ENCODE results near the gene PCTP.

PCTP gene

DNA sequence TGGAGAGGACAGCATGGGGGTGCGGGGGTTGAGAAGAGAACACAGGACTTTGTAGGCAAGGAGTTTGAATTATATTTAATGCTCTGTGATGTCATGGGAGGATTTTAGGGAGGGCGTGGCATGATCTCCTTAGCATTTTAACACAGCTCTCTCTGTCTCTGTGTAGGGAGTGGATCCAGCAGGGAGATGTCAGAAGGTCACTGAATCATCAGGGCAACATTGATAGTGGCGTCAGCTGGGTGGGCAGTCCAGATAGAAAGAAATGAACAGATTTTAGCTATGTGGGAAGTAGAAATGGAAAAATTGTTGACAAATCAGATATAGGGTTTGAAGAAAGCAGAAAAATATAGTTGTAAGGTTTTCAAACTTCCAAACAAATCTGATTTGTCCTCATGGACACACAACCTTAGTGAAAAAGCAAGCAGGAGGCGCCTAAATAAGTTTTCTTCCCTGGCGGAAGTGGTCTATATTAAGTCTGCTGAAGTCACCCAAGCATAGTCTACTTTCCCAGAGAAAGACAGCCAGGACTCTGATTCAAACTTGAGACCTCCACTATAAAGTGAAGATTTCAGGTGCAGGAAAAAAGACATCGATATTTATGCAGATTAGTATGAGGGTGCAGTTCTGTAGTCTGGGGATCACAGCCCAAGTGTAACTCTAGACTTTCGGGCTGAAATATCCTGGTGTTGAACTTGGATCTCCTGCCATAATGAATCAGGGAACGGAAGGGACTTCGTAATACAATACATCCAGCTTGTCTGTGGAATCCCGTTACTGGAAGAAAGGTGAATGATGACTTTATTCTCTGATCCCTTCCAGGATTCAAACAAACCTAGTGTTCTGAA is 10.1 kb upstream of the PCTP start:
- no peak for DNase-seq (ENCODE audit: extremely low spot score)
- TF ChIP-seq, protein P1, sequence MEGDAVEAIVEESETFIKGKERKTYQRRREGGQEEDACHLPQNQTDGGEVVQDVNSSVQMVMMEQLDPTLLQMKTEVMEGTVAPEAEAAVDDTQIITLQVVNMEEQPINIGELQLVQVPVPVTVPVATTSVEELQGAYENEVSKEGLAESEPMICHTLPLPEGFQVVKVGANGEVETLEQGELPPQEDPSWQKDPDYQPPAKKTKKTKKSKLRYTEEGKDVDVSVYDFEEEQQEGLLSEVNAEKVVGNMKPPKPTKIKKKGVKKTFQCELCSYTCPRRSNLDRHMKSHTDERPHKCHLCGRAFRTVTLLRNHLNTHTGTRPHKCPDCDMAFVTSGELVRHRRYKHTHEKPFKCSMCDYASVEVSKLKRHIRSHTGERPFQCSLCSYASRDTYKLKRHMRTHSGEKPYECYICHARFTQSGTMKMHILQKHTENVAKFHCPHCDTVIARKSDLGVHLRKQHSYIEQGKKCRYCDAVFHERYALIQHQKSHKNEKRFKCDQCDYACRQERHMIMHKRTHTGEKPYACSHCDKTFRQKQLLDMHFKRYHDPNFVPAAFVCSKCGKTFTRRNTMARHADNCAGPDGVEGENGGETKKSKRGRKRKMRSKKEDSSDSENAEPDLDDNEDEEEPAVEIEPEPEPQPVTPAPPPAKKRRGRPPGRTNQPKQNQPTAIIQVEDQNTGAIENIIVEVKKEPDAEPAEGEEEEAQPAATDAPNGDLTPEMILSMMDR (IDR thresholded peaks at IDR 0.05; ENCODE audit: control extremely low read depth, extremely low read depth, low read depth, missing control alignments), result no peak
- CTCF ChIA-PET, result interaction anchor here (0.8 to 3.6 kb wide), 3 partner anchors 11 to 215 kb away, joined by 3 to 18 read pairs (median 4); partner anchors contain the start of gene PCTP
- POLR2A ChIA-PET, result no interaction called here

DNA sequence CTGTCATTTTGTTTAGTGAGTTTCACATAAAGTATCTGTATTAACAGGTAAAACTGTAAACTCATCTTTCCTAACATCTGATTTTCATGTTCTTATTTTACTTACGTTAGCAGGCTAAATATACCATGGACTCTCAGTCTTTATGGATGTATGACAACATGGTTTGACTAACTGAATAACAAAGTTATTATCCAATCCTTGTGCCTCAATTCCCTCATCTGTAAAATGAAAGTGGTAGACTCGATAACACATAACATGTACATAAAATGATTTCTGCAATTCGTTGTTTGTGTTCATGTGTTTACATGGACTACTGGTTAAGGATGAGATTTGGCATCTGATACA is 9.5 kb upstream of the PCTP start:
- TF ChIP-seq, protein P1 (IDR thresholded peaks at IDR 0.05; ENCODE audit: control extremely low read depth, extremely low read depth, low read depth, missing control alignments), result no peak
- ChIA-PET POLR2A (no interaction called here), CTCF (interaction anchor here (1.8 to 3.6 kb wide), 3 partner anchors 10 to 215 kb away, joined by 4 to 18 read pairs (median 5); partner anchors contain the start of gene PCTP)
- no peak for DNase-seq (ENCODE audit: extremely low spot score)

DNA sequence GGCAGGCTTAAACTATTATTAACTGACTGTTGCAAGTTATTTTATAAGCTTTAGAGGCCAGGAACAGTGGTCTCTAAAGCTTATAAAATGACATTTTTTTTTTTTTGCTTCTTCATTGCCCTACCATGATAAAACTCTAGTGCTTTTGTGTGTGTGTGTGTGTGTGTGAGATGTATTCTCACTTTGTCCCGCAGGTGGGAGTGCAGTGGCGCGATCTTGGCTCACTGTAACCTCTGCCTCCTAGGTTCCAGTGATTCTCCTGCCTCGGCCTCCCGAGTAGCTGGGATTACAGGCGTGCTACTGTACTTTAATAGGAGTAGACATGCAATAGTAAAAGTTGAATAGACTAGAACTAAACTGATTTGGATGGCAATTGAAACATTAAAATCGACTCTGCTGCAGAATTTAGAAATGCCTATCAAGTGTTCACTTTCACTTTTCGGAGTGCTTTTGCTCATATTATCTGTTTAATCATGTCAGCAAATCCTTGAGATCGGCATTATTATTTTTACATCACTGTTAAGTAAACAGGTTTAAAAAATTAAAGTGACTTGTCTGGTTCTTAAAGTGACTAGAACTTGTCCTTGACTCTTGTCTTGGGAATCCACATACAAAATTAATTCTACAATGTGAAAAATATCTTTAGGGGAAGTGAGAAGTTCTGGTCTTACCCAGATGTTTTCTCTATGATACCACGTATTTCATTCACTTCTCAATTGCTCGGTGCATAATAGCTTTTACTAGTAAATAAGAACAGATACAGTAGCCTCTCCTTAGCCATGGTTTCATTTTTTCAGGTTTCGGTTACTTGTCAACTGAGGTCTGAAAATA is 8.4 kb upstream of the PCTP start:
- ChIA-PET POLR2A (no interaction called here), CTCF (interaction anchor here (1.0 to 3.6 kb wide), 3 partner anchors 9 to 26 kb away, joined by 3 to 18 read pairs (median 5); partner anchors contain the start of gene PCTP)
- TF ChIP-seq, protein P1 (IDR thresholded peaks at IDR 0.05; ENCODE audit: control extremely low read depth, extremely low read depth, low read depth, missing control alignments), result no peak
- peak; percentile 31 for DNase-seq (ENCODE audit: extremely low spot score)

DNA sequence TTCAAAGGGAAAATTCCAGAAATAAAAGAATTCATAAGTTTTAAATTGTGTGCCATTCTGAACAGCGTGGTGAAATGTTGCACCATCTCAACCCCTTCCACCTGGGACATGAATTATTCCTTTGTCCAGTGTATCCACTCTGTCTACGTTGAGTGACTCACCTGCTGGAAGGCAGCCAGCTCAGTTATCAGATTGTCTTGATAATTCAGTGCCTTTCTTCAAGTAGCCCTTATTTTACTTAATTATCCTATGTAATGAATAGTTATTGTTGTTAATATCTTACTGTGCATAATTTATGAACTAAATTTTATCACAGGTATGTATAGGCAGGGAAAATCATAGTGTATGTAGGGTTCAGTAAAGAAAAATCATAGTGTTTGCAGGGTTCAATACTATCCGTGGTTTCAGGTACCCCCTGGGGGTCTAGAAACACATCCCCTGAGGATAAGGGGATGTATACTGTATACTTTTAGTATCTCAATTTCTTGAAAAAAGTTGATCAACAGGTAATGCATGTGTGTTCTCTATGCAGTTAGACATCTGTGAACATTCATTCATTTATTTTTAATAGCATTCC is 7.7 kb upstream of the PCTP start:
- TF ChIP-seq, protein P1 (IDR thresholded peaks at IDR 0.05; ENCODE audit: control extremely low read depth, extremely low read depth, low read depth, missing control alignments), result no peak
- CTCF ChIA-PET, result interaction anchor here (1.8 kb wide), 1 partner anchor 8 kb away, joined by 5 read pairs; the partner anchor contains the start of gene PCTP
- POLR2A ChIA-PET, result no interaction called here
- DNase-seq (ENCODE audit: extremely low spot score), result no peak

DNA sequence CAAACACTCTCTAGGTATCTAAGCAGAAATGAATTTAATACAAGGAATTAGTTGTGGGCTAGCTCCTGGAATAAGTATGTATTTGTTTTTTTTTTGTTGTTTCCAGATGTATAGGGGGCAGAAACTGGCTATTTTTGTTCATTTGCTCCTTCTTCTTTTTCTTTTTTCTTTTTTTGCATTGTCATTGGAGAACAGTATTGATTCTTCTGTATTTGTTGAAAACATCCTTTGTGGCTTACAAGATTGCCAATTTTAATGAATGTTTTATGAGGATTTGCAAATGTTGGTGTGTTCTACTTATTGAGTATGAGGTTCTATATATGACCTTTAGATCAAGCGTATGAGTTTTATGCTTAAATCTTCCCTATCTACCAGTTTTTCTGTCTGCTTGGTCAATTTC is 5.6 kb upstream of the PCTP start:
- ChIA-PET CTCF (no interaction called here), POLR2A (no interaction called here)
- DNase-seq (ENCODE audit: extremely low spot score), result no peak
- TF ChIP-seq, protein P1 (IDR thresholded peaks at IDR 0.05; ENCODE audit: control extremely low read depth, extremely low read depth, low read depth, missing control alignments), result no peak

DNA sequence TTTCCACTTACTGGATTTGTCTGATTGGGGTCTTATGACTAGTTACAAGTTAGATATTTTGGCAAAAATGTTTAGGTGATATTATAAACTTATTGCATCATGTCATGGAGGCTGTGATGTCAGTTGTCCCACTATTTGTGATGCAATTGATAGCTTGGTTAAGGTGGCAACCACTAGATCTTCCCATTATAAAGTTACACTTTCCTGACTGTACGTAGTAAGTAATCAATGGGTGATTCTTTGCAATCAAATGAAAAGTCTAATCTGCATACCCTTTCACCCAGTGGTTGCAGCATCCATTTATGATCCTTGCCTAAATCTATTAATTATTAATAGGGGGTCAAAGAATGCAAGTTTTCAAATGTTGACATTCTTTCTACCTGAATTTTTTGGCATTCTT is 4.4 kb upstream of the PCTP start:
- ChIA-PET POLR2A (no interaction called here), CTCF (no interaction called here)
- no peak for DNase-seq (ENCODE audit: extremely low spot score)
- TF ChIP-seq, protein P1 (IDR thresholded peaks at IDR 0.05; ENCODE audit: control extremely low read depth, extremely low read depth, low read depth, missing control alignments), result no peak

Data from GM10248 (cell line).